Activated CD4-positive, alpha-beta T cell treated with anti-CD3 and anti-CD28 coated beads, Interleukin-2, amount 10 ng/mL, durations not matched to agents 7 days and 5 days (primary cell): ENCODE measurements around the gene CHL1. TPM values are rescaled to one million over a fixed set of nuclear protein-coding genes. Genes with fewer than 3 reads are reported as not detected.

Experiments
- CTCF ChIA-PET: fragments of 350-600 bp; sonication (Branson Sonifier 250); formaldehyde crosslinking; loops from one replicate; lab custom pipeline; 2021; ENCODE audit warnings: antibody characterized with exemption; lab: Charles Lee
- POLR2A ChIA-PET: fragments of 350-600 bp; sonication (Branson Sonifier 250); formaldehyde crosslinking; loops from one replicate; lab custom pipeline; 2021; ENCODE audit warnings: antibody characterized with exemption; lab: Charles Lee
- DNase-seq: peaks from one replicate; pipeline ENCODE4 v3.0.0-alpha.2; 2020
- H3K27ac Mint-ChIP-seq: one replicate; pipeline ENCODE4 v1.8.0; 2021; ENCODE audit warnings: mild to moderate bottlenecking, moderate library complexity, mixed read lengths
- H3K27me3 Mint-ChIP-seq: one replicate; pipeline ENCODE4 v1.8.0; 2021; ENCODE audit warnings: mixed read lengths
- H3K36me3 Mint-ChIP-seq: one replicate; pipeline ENCODE4 v1.8.0; 2021; ENCODE audit warnings: low read depth, mixed read lengths
- H3K4me1 Mint-ChIP-seq: one replicate; pipeline ENCODE4 v1.8.0; 2021; ENCODE audit warnings: mixed read lengths
- H3K4me3 Mint-ChIP-seq: one replicate; pipeline ENCODE4 v1.8.0; 2021; ENCODE audit warnings: mild to moderate bottlenecking, moderate library complexity, mixed read lengths
- H3K9me3 Mint-ChIP-seq: one replicate; pipeline ENCODE4 v1.8.0; 2021; ENCODE audit warnings: mixed read lengths
- total RNA-seq, 2 experiments: library from RNA; stranded (reverse); gene quantifications; one replicate each; pipeline ENCODE4 v1.2.3, GENCODE V29; 2021

The CHL1 gene
- total RNA-seq, 2 experiments from 2014 or later, result not detected

DNA sequence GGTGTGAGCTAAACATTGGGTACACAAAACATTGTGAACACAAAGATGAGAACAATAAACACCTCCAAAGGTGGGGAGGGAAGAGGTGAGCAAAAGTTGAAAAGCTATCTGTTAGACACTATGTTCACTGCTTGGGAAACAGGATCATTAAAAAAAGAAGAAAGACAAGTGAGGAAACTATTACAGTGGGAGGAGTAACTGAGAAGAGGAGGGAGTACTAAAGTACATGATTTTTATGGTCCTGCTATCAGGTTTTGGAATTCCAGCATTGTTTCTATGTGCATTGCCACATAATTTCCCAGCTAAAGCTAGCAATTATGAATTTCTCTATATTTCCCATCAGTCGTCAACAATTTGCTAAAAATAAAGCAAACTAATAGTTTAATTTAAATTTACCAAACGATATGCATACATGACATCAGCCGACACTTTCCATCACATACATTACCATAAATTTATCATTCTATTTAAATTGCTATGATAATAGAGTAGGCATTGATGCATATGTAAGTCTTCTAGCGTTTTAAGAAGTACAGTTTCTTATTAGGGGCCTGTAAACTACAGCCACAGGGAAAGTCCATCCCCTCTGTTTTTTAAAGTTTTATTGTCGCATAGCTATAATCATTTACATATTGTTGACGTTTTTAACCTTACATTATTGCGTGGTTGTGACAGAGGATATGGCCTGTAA, 221.8 kb downstream of the CHL1 start:
- CTCF ChIA-PET, result no interaction called here
- no peaks in the 10 kb centered on the region for H3K36me3 Mint-ChIP-seq
- POLR2A ChIA-PET, result no interaction called here
- H3K9me3 Mint-ChIP-seq, result no peaks in the 10 kb centered on the region
- no peaks in the 10 kb centered on the region for H3K27me3 Mint-ChIP-seq
- H3K4me3 Mint-ChIP-seq, result no peak overlapping the region
- H3K27ac Mint-ChIP-seq, result no peak overlapping the region
- DNase-seq, result no peak
- no peaks in the 10 kb centered on the region for H3K4me1 Mint-ChIP-seq

DNA sequence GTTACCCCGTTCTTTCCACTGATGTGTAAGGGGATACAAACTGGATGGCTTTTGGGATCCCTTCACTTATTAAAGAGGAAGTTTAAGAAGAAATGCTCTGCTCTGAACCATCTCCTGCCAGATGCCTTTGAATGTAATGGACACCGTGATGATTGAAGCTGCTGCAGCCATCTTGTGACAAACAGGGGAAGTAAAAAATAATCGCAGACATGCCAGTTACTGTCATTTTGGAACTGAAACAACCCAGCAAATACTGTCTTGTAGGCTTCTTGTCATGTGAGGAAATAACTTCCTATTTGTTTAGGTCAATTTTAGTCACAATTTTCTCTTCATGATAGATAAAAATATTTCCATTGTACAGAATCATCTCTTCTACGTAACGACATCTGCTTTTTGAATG, 224.0 kb downstream of the CHL1 start:
- Mint-ChIP-seq H3K36me3 (no peaks in the 10 kb centered on the region), H3K27ac (no peak overlapping the region), H3K9me3 (no peaks in the 10 kb centered on the region), H3K4me1 (no peaks in the 10 kb centered on the region), H3K4me3 (no peak overlapping the region), H3K27me3 (no peaks in the 10 kb centered on the region)
- POLR2A ChIA-PET, result no interaction called here
- no peak for DNase-seq
- CTCF ChIA-PET, result no interaction called here

DNA sequence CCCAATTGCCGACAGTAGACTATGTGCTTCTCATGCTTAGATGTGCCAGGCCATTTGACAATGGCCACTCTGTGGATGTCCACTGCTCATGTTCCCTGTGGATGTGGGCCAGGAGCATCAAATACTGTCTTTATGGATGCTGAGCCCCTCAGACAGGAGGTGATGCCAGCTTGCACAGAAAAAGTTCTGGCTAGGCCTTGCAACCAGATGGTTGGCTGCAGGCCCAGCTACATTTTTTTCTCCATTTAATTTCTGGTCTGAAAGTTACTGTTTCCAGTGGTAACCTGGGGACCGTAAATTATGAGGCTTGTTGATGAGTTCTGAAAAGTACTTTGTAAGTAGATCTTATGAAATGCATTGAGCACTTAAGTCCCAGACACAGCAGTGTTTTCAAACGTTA, 228.5 kb downstream of the CHL1 start:
- H3K36me3 Mint-ChIP-seq, result no peaks in the 10 kb centered on the region
- ChIA-PET CTCF (no interaction called here), POLR2A (no interaction called here)
- H3K27me3 Mint-ChIP-seq, result no peaks in the 10 kb centered on the region
- H3K4me3 Mint-ChIP-seq, result no peak overlapping the region
- no peak for DNase-seq
- no peak overlapping the region for H3K27ac Mint-ChIP-seq
- H3K9me3 Mint-ChIP-seq, result no peaks in the 10 kb centered on the region
- H3K4me1 Mint-ChIP-seq, result no peaks in the 10 kb centered on the region

DNA sequence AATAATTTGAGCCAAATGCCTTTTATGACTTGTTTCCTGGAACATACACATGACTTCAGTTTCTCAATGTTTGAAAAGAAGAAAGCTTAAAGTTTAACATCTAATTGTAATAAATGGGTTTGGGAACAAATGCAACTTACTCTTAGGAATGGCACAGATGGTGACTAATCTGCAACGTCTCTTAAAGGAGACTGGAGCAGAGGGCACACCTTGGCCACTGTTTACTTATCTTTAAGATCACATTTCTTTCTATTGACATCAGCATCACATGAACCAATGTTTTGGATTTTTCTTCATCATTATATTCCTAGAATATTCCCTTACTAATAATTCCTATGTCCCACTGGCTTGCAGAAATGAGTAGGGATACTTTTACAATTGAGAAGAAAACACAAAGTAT, 229.5 kb downstream of the CHL1 start:
- ChIA-PET CTCF (no interaction called here), POLR2A (no interaction called here)
- no peaks in the 10 kb centered on the region for H3K4me1 Mint-ChIP-seq
- DNase-seq, result no peak
- no peak overlapping the region for H3K27ac Mint-ChIP-seq
- H3K36me3 Mint-ChIP-seq, result no peaks in the 10 kb centered on the region
- no peaks in the 10 kb centered on the region for H3K9me3 Mint-ChIP-seq
- no peaks in the 10 kb centered on the region for H3K27me3 Mint-ChIP-seq
- H3K4me3 Mint-ChIP-seq, result no peak overlapping the region

DNA sequence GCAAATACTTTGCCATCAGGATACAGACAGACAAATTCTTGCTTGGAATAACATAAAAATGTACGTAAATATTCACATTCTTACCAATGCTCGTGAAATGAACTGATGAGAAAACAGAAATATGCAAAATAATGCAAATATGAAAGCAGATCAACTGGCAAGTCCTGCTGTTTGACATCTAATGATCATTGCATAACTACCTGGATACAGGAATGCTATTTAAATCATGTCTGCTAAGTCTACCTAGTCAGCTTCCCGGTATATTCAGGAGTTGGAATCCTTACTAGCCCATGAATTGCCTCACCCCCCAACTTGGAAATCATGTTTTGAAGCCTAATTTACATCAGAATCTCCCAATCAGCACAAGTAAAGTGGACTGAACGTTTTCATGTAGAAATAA, 230.6 kb downstream of the CHL1 start:
- H3K27ac Mint-ChIP-seq, result no peak overlapping the region
- no peaks in the 10 kb centered on the region for H3K9me3 Mint-ChIP-seq
- H3K36me3 Mint-ChIP-seq, result no peaks in the 10 kb centered on the region
- H3K4me3 Mint-ChIP-seq, result no peak overlapping the region
- H3K4me1 Mint-ChIP-seq, result no peaks in the 10 kb centered on the region
- DNase-seq, result no peak
- POLR2A ChIA-PET, result no interaction called here
- H3K27me3 Mint-ChIP-seq, result no peaks in the 10 kb centered on the region
- CTCF ChIA-PET, result no interaction called here

DNA sequence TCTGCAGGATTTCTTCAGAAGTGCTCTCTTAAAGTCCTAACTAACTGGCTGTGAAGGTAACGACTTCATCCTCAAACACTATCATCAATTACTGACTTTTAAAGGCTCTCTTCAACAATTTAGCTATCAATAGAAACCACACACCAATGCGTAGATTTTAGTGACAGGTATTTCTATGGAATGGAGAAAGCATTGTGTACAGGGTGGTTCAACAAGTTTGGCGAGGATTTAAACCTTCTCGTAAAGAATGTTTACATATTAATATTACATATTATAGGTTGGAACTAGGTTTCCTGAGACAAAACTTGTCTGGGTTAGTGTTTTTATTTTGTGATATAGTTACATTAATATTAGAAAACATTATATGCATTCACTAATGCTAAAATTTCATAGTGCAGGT, 233.6 kb downstream of the CHL1 start:
- DNase-seq, result no peak
- Mint-ChIP-seq H3K36me3 (no peaks in the 10 kb centered on the region), H3K27ac (no peak overlapping the region), H3K27me3 (no peaks in the 10 kb centered on the region), H3K4me3 (no peak overlapping the region), H3K9me3 (no peaks in the 10 kb centered on the region), H3K4me1 (no peaks in the 10 kb centered on the region)
- CTCF ChIA-PET, result no interaction called here
- POLR2A ChIA-PET, result no interaction called here

DNA sequence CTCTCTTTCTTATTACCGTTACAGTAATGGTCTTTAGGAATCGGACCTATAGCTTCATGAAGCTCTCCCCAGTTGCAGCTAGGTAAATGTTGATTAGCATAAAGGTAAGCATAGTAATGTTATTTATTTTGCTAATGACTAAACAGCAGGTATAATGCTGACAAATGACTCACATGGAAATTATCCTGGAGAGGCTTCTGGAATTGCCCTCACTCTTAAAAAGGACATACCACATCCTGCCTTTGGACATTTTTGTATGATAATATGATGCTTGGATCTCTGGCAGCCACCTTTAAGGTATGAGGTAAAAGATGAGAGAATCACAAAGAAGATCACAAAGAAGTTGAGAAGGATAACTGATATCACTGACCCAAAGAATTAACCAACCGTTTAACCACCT, 238.6 kb downstream of the CHL1 start:
- POLR2A ChIA-PET, result interaction anchor here (0.6 kb wide), 1 partner anchor 23 kb away, joined by 3 read pairs; no protein-coding TSS in a partner anchor
- Mint-ChIP-seq H3K9me3 (no peaks in the 10 kb centered on the region), H3K27me3 (no peaks in the 10 kb centered on the region), H3K4me3 (no peak overlapping the region), H3K4me1 (no peaks in the 10 kb centered on the region), H3K36me3 (no peaks in the 10 kb centered on the region), H3K27ac (no peak overlapping the region)
- CTCF ChIA-PET, result no interaction called here
- no peak for DNase-seq

DNA sequence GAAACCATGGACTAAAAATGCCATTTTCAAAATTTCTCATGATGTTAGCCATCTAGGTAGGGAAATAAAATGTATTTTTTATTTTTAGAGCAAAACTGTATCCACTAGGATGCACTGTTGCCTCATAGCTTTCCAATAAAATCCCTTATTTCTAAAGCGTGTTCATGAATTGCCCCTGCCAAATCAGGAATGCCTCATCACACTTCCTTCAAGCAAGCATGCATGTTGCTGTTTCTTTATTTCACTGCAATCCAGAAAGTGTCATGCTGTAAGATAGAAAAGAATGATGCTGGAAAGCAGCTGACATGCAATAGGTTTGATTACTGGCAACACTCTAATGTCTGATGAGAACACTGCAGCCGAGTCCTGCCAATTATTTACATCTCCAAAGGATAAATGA, 239.5 kb downstream of the CHL1 start:
- ChIA-PET POLR2A (no interaction called here), CTCF (no interaction called here)
- Mint-ChIP-seq H3K9me3 (no peaks in the 10 kb centered on the region), H3K27me3 (no peaks in the 10 kb centered on the region), H3K4me3 (no peak overlapping the region), H3K27ac (no peak overlapping the region), H3K36me3 (no peaks in the 10 kb centered on the region), H3K4me1 (no peaks in the 10 kb centered on the region)
- DNase-seq, result no peak

DNA sequence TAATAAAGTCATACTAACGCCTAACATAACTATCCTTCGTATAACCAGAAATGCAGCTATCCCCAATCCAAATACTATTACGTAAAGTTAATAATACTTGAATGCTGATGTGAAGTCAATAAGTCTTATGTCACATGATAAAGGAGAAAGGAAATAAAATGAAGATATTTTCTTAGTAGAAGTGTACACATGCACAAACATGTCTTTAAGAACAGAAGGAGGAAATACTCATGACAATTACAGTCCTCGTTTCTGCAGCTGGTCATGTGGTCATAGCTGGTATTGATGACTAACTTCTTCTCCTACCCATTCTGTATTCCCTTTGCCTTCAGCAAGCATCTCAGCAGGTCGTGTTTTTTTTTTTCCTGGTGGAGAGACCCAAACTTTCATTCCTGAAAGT, 244.3 kb downstream of the CHL1 start:
- Mint-ChIP-seq H3K36me3 (no peaks in the 10 kb centered on the region), H3K27me3 (no peaks in the 10 kb centered on the region), H3K4me1 (no peaks in the 10 kb centered on the region), H3K27ac (no peak overlapping the region), H3K9me3 (peaks cover 6% of the 10 kb centered on the region), H3K4me3 (no peak overlapping the region)
- CTCF ChIA-PET, result no interaction called here
- DNase-seq, result no peak
- POLR2A ChIA-PET, result no interaction called here

DNA sequence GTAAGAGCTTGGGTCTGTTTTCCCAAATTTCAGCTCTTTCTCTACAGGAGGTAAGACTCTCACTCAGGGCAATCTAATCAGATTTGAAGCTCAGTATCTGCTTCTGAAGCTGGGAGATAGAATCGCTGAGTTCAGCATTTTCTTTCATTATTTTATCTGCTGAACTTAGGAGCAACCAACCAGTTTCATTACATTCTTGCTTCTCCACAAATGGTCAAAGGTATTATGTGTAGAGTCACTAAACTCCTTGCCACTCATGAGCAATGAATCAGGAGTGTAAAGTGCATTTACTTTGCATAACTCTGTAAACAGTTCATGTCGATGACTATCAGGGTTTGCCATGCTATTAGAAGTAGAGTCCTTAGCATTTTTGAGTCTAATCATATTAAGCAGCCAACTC, 249.4 kb downstream of the CHL1 start:
- H3K36me3 Mint-ChIP-seq, result no peaks in the 10 kb centered on the region
- no peak overlapping the region for H3K27ac Mint-ChIP-seq
- CTCF ChIA-PET, result interaction anchor here (0.6 kb wide), 1 partner anchor 133 kb away, joined by 3 read pairs; no protein-coding TSS in a partner anchor

DNA sequence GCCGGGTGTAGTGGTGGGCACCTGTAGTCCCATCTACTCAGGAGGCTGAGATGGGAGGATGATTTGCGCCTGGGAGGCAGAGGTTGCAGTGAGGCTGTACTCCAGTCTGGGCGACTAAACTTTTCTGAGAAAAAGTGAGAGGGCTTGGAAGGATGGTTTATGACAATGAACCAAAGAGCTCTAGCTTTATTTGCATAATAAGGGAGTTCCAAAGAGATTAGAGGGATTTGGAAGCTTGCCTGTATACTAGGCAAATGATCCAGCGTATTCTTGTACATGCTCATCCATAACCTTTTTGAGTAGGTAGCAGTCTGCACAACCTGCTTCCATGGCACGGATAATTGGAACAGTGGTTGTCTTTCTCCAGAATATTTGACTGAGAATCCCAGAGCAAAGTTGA, 251.1 kb downstream of the CHL1 start:
- Mint-ChIP-seq H3K9me3 (peaks cover 5% of the 10 kb centered on the region), H3K27me3 (no peaks in the 10 kb centered on the region), H3K4me1 (no peaks in the 10 kb centered on the region), H3K36me3 (no peaks in the 10 kb centered on the region), H3K27ac (no peak overlapping the region), H3K4me3 (no peak overlapping the region)
- no peak for DNase-seq
- CTCF ChIA-PET, result no interaction called here
- POLR2A ChIA-PET, result no interaction called here

More for the DNA sequence above, 249.4 kb downstream of the CHL1 start:
- Mint-ChIP-seq H3K9me3 (peaks cover 6% of the 10 kb centered on the region), H3K27me3 (no peaks in the 10 kb centered on the region), H3K4me3 (no peak overlapping the region), H3K4me1 (no peaks in the 10 kb centered on the region)
- POLR2A ChIA-PET, result no interaction called here
- DNase-seq, result no peak

DNA sequence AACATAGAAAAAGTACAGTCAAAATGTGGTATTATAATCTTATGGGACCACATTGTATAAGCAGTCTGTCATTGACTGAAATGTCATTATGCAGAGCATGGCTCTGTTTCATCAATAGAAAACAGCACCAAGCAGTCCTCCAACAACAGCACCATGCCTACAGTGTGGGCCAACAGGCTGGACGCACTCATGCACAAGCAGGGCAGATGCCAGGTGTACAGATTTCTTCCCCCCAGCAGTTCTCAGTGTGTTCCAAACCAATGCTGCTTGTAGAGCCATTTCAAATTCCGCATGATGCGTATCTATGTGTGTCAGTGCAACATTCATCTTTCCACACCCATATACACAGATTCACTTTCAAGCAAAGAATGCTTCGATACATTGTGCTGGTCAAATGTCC, 253.1 kb downstream of the CHL1 start:
- Mint-ChIP-seq H3K27me3 (no peaks in the 10 kb centered on the region), H3K36me3 (no peaks in the 10 kb centered on the region), H3K4me3 (no peak overlapping the region), H3K4me1 (no peaks in the 10 kb centered on the region), H3K27ac (no peak overlapping the region), H3K9me3 (peaks cover 7% of the 10 kb centered on the region)
- DNase-seq, result no peak
- CTCF ChIA-PET, result interaction anchor here (0.6 kb wide), 1 partner anchor 254 kb away, joined by 3 read pairs; no protein-coding TSS in a partner anchor
- POLR2A ChIA-PET, result interaction anchor here (0.6 kb wide), 1 partner anchor 18 kb away, joined by 5 read pairs; no protein-coding TSS in a partner anchor

DNA sequence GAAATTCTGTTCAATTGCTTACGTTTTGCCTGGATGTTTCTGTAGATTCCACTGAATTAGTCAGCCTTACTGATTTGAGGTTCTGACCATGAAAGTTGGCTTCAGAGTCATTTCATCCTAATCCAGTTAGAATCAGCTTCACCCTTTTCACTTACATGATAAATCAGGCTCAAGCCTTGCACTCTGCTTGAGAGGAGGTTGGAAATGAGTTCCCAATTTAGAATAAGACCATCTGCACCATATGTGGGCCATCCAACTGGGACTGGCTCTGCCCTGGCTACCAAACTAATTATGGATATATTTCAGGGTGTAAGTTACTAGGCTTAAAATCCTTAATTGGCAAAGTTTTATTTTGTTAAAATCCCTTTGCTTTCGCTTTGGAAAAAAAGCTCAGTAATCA, 255.7 kb downstream of the CHL1 start:
- no peaks in the 10 kb centered on the region for H3K36me3 Mint-ChIP-seq
- ChIA-PET POLR2A (no interaction called here), CTCF (no interaction called here)
- no peaks in the 10 kb centered on the region for H3K27me3 Mint-ChIP-seq
- H3K4me3 Mint-ChIP-seq, result no peak overlapping the region
- no peaks in the 10 kb centered on the region for H3K4me1 Mint-ChIP-seq
- peaks cover 2% of the 10 kb centered on the region for H3K9me3 Mint-ChIP-seq
- H3K27ac Mint-ChIP-seq, result no peak overlapping the region
- no peak for DNase-seq

DNA sequence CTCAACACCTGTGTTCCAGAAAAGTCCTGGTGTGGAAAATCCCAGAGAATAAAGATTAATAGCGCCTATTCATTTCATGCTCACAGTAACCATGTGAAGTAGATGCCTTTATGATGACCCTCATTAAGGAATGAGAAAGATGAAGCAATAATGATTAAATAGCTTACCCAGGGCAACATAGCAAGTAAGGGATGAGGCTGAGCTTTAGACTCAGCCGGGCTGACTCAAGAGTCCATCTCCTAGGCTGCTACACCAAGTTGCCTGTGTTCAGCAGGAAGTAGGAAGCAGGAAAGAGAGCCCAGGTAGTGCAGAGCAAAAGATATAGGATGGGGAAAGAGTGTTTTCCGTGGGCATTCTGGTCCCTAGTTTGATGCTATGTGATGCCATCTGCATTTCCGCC, 256.5 kb downstream of the CHL1 start:
- POLR2A ChIA-PET, result interaction anchor here (0.6 kb wide), 1 partner anchor 224 kb away, joined by 4 read pairs; no protein-coding TSS in a partner anchor
- no peak overlapping the region for H3K27ac Mint-ChIP-seq

More for the DNA sequence above, 256.5 kb downstream of the CHL1 start:
- CTCF ChIA-PET, result no interaction called here
- Mint-ChIP-seq H3K4me1 (no peaks in the 10 kb centered on the region), H3K9me3 (peaks cover 2% of the 10 kb centered on the region), H3K4me3 (no peak overlapping the region), H3K27me3 (no peaks in the 10 kb centered on the region), H3K36me3 (no peaks in the 10 kb centered on the region)
- no peak for DNase-seq
